Measurements from ENCODE around the gene VAPA. TPM values are rescaled to one million over a fixed set of nuclear protein-coding genes. Genes with fewer than 3 reads are reported as not detected.

VAPA gene
- total and polyA plus RNA-seq, 7 donors: 181 to 336 (median 263) TPM

DNA sequence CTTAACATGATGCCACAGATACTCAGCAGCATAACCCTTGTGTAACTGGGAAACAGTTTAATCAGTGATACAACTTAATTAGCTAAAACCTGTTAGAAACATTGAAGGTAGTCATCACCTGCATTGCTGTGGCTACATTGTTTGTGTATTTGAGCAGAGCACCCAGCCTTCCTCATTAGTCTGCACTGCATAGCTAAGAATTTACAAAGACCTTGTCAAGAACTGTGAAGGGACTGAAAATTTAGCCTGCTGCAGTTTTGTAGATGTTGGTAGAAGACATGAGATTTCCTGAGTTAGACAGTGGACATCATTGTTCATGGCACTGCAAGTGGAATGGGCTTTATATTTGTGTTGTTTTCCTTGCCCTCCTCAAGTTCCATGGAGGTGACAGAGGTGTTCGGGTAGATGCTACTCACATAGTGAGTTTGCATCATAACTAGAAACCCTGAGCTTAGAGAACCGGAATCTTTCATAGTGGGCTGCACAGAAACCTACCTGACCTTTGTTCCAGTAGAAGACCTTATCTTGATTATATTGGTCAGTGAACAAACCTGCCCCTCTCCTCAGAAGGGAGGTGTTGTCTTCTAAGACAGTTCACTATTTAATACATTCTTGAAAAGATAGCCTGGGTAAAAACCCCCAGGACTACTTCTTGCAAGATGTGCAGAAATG, 12.5 kb downstream of the VAPA start:
- intact Hi-C loops (cut with DNase I): no loop called here
- Histone ChIP-seq H3K27ac (peak overlapping the region in 2 of 4 donors; percentile 49 to 50), H3K36me3 (no peaks in the 10 kb centered on the region), H3K4me1 (peaks cover 0 to 96% (median 85%) of the 10 kb centered on the region in 4 donors), H3K9me3 (no peaks in the 10 kb centered on the region), H3K27me3 (no peaks in the 10 kb centered on the region), H3K4me3 (no peak overlapping the region)
- TF ChIP-seq POLR2A (IDR thresholded peaks at IDR 0.05) (no peak), POLR2AphosphoS5 (IDR thresholded peaks at IDR 0.05) (no peak), EP300 (IDR thresholded peaks at IDR 0.05) (no peak)
- TF ChIP-seq, protein P1, sequence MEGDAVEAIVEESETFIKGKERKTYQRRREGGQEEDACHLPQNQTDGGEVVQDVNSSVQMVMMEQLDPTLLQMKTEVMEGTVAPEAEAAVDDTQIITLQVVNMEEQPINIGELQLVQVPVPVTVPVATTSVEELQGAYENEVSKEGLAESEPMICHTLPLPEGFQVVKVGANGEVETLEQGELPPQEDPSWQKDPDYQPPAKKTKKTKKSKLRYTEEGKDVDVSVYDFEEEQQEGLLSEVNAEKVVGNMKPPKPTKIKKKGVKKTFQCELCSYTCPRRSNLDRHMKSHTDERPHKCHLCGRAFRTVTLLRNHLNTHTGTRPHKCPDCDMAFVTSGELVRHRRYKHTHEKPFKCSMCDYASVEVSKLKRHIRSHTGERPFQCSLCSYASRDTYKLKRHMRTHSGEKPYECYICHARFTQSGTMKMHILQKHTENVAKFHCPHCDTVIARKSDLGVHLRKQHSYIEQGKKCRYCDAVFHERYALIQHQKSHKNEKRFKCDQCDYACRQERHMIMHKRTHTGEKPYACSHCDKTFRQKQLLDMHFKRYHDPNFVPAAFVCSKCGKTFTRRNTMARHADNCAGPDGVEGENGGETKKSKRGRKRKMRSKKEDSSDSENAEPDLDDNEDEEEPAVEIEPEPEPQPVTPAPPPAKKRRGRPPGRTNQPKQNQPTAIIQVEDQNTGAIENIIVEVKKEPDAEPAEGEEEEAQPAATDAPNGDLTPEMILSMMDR (IDR thresholded peaks at IDR 0.05): no peak
- WGBS, 2 donors: 62 to 75% methylated on average over 2 of the region's 2 CpGs
- no peak for DNase-seq

DNA sequence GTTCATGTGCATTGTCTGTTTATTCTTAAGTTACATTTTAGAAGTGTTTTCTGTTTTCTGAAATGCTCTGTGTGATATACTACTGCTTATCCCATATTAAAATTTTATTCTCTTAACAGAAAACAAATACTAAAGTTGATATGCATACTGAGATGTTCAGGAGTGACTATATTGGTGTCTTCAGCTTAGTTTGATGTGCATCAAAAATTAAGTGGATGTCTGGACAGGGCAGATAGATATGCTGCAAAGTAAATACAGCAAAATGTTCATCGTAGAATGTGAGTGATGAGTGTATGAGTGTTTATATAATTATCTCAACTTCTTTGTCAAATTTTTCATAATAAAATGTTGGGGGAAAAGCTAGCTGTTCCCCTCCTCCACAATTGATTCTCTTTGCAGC, 13.2 kb downstream of the VAPA start:
- Histone ChIP-seq H3K36me3 (peaks cover 0 to under 1% (median 0%) of the 10 kb centered on the region in 4 donors), H3K9me3 (no peaks in the 10 kb centered on the region), H3K27me3 (no peaks in the 10 kb centered on the region), H3K4me3 (no peak overlapping the region), H3K4me1 (peaks cover 0 to 98% (median 89%) of the 10 kb centered on the region in 4 donors), H3K27ac (peak overlapping the region in 1 of 4 donors; percentile 50)
- 70 to 73% methylated on average over 1 of the region's 1 CpG for WGBS, 2 donors
- DNase-seq: no peak
- intact Hi-C loops (cut with DNase I): no loop called here
- TF ChIP-seq EP300 (IDR thresholded peaks at IDR 0.05) (no peak), POLR2A (IDR thresholded peaks at IDR 0.05) (no peak), POLR2AphosphoS5 (IDR thresholded peaks at IDR 0.05) (no peak)
- TF ChIP-seq, protein P1 (IDR thresholded peaks at IDR 0.05): no peak

DNA sequence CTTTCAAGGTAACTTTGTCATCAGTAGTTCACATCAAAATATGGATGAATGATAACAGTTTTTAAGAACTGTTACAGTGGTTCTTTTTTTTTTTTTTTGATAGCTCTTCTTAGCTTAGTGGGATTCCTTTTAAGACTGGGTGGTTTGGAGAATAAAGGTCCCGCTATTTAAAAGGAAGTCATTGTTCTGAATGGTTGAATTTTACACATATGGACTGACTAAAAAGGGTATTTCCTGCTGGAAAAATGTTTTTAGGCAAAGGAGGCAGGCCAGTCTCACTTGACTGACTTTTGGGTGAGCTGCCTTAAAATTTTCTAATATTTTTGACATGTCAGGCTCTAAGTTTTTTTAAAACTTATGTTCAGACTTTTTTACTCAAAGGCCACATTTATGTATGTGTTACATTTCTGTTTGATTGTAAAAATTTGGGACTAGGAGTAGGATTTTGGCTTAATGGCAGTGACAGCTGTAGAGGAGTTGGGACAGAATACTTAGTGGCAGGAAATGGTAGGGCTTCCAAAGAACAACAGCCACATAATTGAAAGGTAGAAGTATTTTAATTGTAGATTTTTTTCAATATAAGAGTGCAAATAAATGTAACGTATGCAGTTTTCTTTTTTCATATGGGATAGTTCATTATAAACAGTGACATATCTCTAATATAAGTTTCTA, 13.7 kb downstream of the VAPA start:
- 67 to 78% methylated on average over 2 of the region's 2 CpGs for WGBS, 2 donors
- no peaks in the 10 kb centered on the region for H3K9me3 ChIP-seq
- intact Hi-C loops (cut with DNase I): no loop called here
- no peaks in the 10 kb centered on the region for H3K27me3 ChIP-seq
- no peak overlapping the region for H3K27ac ChIP-seq
- no peak for DNase-seq
- TF ChIP-seq EP300 (IDR thresholded peaks at IDR 0.05): no peak
- no peak for TF ChIP-seq POLR2A (IDR thresholded peaks at IDR 0.05)
- no peak for TF ChIP-seq POLR2AphosphoS5 (IDR thresholded peaks at IDR 0.05)
- TF ChIP-seq, protein P1 (IDR thresholded peaks at IDR 0.05): no peak
- no peak overlapping the region for H3K4me3 ChIP-seq
- H3K4me1 ChIP-seq: peaks cover 0 to 98% (median 89%) of the 10 kb centered on the region in 4 donors
- peaks cover 0 to 6% (median 0%) of the 10 kb centered on the region in 4 donors for H3K36me3 ChIP-seq

DNA sequence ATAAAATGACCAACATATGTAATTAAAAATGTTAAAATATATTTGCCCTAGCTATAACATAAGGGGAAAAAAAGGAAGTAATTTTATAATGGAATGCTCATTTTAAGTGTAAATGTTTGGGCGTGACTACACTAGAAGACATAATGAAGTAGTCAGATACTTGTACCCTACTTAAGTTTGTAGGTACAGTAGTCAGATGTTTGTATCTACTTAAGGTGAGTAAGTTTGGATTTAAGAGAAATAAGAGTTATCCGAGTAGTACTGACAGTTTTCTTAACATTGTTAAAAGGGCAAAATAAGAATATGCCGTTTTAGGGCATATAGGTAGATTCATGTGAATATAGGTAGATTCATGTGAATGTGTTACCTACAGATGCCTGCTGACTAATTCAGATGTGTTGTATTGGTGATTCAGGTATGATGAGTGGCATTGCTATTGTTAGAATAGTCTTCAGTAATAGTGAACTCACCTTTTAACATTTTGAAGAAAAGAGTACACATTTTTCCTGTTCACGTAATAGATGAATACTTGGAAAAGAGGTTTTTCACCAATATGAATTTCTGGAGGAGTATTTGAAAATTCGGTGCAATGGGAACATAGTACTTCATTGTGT, 14.9 kb downstream of the VAPA start:
- H3K27ac ChIP-seq: no peak overlapping the region
- intact Hi-C loops (cut with DNase I): no loop called here

More for the DNA sequence above, 14.9 kb downstream of the VAPA start:
- no peak overlapping the region for H3K4me3 ChIP-seq
- TF ChIP-seq, protein P1 (IDR thresholded peaks at IDR 0.05): no peak
- no peak for TF ChIP-seq EP300 (IDR thresholded peaks at IDR 0.05)
- TF ChIP-seq POLR2A (IDR thresholded peaks at IDR 0.05): no peak
- TF ChIP-seq POLR2AphosphoS5 (IDR thresholded peaks at IDR 0.05): no peak
- H3K27me3 ChIP-seq: no peaks in the 10 kb centered on the region
- no peaks in the 10 kb centered on the region for H3K9me3 ChIP-seq
- DNase-seq: no peak
- peaks cover 0 to 18% (median 4%) of the 10 kb centered on the region in 4 donors for H3K36me3 ChIP-seq
- WGBS, 2 donors: 82 to 87% methylated on average over 5 of the region's 5 CpGs
- H3K4me1 ChIP-seq: peaks cover 0 to 93% (median 89%) of the 10 kb centered on the region in 4 donors

Measured in sigmoid colon (tissue), 7 donors.